HG03280 (cell line): Measurements from ENCODE around the gene FANCC.

Experiments
- ATAC-seq: cut with Tn5 transposase; IDR thresholded peaks from one replicate; pipeline ENCODE4 v1.9.1; 2021; ENCODE audit warnings: mild to moderate bottlenecking, moderate library complexity; ENCODE audit not compliant: unreplicated experiment

FANCC gene

DNA sequence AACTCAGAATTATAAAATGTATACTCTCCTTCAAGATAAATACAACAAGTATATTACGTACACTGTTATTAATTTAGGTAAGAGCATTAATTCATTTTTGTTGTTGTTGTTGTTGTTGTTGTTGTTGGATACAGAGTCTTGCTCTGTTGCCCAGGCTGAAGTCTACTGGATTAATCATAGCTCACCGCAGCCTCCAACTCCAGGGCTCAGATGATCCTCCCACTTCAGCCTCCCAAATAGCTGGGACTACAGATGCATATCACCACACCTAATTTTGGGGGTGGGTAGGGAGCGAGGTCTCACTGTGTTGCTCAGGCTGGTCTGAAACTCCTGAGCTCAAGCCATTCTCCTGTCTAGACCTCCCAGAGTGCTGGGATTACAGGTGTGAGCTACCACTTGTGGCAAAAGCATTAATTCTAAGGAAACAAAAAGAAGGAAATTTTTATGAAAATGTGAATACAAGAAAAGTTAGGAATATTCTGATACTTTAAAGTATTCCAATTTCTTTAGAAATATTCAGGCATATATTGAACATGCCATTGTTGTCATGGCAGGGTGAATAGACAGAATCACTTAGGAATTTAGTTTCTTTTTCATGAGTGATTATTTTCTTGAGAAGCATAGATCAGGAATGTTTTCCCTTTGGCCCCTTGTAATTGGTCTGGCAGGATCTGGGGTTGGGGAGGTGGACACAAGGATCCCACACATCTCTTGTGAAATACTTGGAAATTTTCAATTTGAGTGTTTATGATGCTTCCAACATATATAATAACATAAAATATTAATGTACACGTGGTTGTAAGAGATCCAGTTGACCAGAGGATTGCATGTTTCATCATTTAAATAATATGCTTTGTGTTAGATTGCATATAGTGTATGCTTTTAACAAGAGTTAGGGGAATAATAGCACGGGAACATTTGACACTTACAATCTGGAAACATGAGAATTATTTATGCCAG, 263.6 kb downstream of the FANCC start:
- no peak for ATAC-seq

GRCh38 chr9:95049761-95050160, 267.7 kb downstream of the FANCC start:
- ATAC-seq = no peak
